Prostate gland (tissue), 2 donors: ENCODE results near the gene KCTD1.

ENCODE experiments used
- CTCF ChIP-seq, 4 experiments: fragments of 200-600 bp in 2 of 4; fragments of 450-650 bp in 2 of 4; sonication (generic) in 2 of 4; IDR thresholded peaks; 1 replicate in 3 of 4; 2 replicates in 1 of 4; pipeline ENCODE4 v1.5.1; 2016 to 2019; ENCODE audit warnings: antibody characterized with exemption in 4 of 4, mild to moderate bottlenecking in 2 of 4, moderate library complexity in 2 of 4
- POLR2A ChIP-seq: fragments of 450-650 bp; IDR thresholded peaks from one replicate; pipeline ENCODE4 v1.6.1; 2016; ENCODE audit warnings: antibody characterized with exemption, mild to moderate bottlenecking
- POLR2AphosphoS5 ChIP-seq: sonication (generic); formaldehyde crosslinking; IDR thresholded peaks from one replicate; pipeline ENCODE4 v1.6.1; 2017; ENCODE audit warnings: antibody characterized with exemption

- TF ChIP-seq POLR2A (no peak), CTCF (IDR thresholded peaks at IDR 0.05) (no peak), POLR2AphosphoS5 (no peak)
These were observed 140.4 kb downstream of the KCTD1 start for GRCh38 chr18:26407736-26408601.
